IPS-15b (cell line): ENCODE data around the gene CUL9.

ENCODE experiments used
- H3K27me3 ChIP-seq: one replicate; pipeline ENCODE4 v1.6.1; 2013; ENCODE audit warnings: low read length; ENCODE audit not compliant: control insufficient read depth, insufficient read depth
- H3K36me3 ChIP-seq: one replicate; pipeline ENCODE4 v1.6.1; 2013; ENCODE audit warnings: low read length; ENCODE audit not compliant: control insufficient read depth, insufficient read depth
- H3K4me1 ChIP-seq: one replicate; pipeline ENCODE4 v1.6.1; 2013; ENCODE audit warnings: mild to moderate bottlenecking, low read length; ENCODE audit not compliant: control insufficient read depth, insufficient read depth
- H3K4me3 ChIP-seq: one replicate; pipeline ENCODE4 v1.5.1; 2013; ENCODE audit warnings: low read depth, low read length
- H3K9ac ChIP-seq: one replicate; pipeline ENCODE4 v1.6.1; 2013; ENCODE audit warnings: low read depth, mild to moderate bottlenecking, low read length
- H3K9me3 ChIP-seq: one replicate; pipeline ENCODE4 v1.6.1; 2013; ENCODE audit warnings: mild to moderate bottlenecking, low read length; ENCODE audit not compliant: control insufficient read depth, insufficient read depth

Gene CUL9

GRCh38 chr6:43254138-43254817 is 72.3 kb downstream of the CUL9 start:
- no peak overlapping the region for H3K9ac ChIP-seq
- H3K27me3 ChIP-seq: peaks cover 8% of the 10 kb centered on the region

DNA sequence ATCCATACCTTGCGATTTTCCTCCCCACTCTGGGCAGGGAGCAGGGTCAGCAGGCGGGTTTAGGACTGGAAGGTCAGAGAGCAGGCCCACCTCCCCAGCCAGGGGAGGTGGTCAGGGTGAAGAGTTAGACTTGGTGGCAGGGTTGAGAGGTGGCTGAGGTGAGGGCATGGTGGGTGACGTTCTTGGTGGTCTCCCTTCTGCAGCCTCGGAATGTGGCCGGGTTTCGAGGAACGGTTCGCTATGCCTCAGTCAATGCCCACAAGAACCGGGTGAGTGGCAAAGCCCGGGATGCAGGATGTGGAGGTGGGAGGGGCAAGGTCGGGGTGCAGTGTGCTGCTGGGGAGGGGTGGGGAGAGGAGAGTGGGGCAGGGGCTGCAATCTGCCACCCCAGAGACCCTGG is 72.8 kb downstream of the CUL9 start:
- no peaks in the 10 kb centered on the region for H3K9me3 ChIP-seq
- no peak overlapping the region for H3K4me3 ChIP-seq
- H3K27me3 ChIP-seq: peaks cover 8% of the 10 kb centered on the region
- peaks cover 4% of the 10 kb centered on the region for H3K4me1 ChIP-seq
- H3K9ac ChIP-seq: no peak overlapping the region
- no peaks in the 10 kb centered on the region for H3K36me3 ChIP-seq

More at GRCh38 chr6:43254138-43254817, 72.3 kb downstream of the CUL9 start:
- Histone ChIP-seq H3K36me3 (no peaks in the 10 kb centered on the region), H3K4me1 (peaks cover 4% of the 10 kb centered on the region), H3K9me3 (no peaks in the 10 kb centered on the region), H3K4me3 (no peak overlapping the region)

DNA sequence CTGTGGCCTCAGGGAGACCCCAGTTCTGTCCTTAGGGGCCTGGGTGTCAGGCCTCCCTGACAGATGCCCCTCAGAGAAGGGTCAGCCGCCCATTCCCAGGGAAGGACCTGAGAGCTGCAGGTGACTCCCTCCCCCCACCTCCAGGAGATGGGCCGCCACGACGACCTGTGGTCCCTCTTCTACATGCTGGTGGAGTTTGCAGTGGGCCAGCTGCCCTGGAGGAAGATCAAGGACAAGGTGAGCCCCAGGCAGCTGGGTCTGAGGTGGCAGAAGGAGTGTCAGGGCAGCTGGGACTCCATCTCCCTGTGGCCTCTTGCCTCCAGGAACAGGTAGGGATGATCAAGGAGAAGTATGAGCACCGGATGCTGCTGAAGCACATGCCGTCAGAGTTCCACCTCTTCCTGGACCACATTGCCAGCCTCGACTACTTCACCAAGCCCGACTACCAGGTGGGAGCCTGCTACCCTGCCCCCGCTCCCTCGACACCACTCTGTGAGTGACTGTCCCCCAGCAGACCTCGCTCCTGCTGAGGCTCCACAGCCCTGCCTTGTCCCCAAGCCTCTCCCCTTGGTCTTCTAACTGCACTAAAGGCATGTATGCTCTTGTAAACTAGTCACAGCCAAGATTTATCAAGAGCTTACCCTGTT is 73.5 kb downstream of the CUL9 start:
- Histone ChIP-seq H3K4me1 (peaks cover 4% of the 10 kb centered on the region), H3K9ac (no peak overlapping the region), H3K9me3 (no peaks in the 10 kb centered on the region), H3K27me3 (peaks cover 6% of the 10 kb centered on the region), H3K36me3 (no peaks in the 10 kb centered on the region), H3K4me3 (no peak overlapping the region)

GRCh38 chr6:43256670-43257366 is 74.8 kb downstream of the CUL9 start:
- no peak overlapping the region for H3K4me3 ChIP-seq
- no peaks in the 10 kb centered on the region for H3K36me3 ChIP-seq
- H3K9ac ChIP-seq: no peak overlapping the region
- H3K4me1 ChIP-seq: no peaks in the 10 kb centered on the region
- no peaks in the 10 kb centered on the region for H3K27me3 ChIP-seq
- H3K9me3 ChIP-seq: no peaks in the 10 kb centered on the region

DNA sequence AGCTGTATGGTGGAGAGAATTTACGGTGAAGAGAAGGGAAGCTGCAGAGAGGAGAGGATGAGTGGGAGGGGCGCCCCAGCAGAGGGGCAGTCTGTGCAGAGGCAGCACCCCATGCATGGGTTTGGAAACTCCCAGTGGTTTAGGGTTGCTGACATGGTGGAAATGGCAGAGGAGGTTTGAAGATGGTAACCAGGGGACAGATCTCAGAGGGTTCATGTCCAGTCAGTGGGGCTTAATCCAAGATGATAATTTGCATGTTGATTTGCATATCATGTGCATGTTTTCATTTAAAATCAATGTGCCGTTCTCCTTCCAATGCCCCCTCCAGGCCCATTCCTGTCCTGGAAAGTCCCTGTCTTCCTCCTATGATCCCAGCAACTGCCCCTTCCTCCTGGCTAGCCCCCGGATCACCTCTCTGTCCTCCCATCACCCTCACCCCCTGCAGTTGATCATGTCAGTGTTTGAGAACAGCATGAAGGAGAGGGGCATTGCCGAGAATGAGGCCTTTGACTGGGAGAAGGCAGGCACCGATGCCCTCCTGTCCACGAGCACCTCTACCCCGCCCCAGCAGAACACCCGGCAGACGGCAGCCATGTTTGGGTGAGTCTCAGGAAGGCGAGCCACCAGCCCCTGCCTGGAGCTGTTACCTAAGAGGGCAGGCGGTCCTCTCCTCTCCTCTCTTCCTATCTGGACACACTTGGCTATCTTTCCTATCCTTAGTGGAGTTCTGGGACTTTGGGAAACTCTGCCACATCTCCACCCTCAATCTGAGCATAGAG is 75.6 kb downstream of the CUL9 start:
- Histone ChIP-seq H3K9ac (no peak overlapping the region), H3K4me3 (no peak overlapping the region), H3K9me3 (no peaks in the 10 kb centered on the region), H3K4me1 (no peaks in the 10 kb centered on the region), H3K36me3 (no peaks in the 10 kb centered on the region), H3K27me3 (no peaks in the 10 kb centered on the region)

- H3K4me1 ChIP-seq: no peaks in the 10 kb centered on the region
- no peaks in the 10 kb centered on the region for H3K27me3 ChIP-seq
- no peaks in the 10 kb centered on the region for H3K36me3 ChIP-seq
- H3K9me3 ChIP-seq: no peaks in the 10 kb centered on the region
- H3K9ac ChIP-seq: no peak overlapping the region
- no peak overlapping the region for H3K4me3 ChIP-seq
Observed at GRCh38 chr6:43258180-43258579, 76.2 kb downstream of the CUL9 start.

DNA sequence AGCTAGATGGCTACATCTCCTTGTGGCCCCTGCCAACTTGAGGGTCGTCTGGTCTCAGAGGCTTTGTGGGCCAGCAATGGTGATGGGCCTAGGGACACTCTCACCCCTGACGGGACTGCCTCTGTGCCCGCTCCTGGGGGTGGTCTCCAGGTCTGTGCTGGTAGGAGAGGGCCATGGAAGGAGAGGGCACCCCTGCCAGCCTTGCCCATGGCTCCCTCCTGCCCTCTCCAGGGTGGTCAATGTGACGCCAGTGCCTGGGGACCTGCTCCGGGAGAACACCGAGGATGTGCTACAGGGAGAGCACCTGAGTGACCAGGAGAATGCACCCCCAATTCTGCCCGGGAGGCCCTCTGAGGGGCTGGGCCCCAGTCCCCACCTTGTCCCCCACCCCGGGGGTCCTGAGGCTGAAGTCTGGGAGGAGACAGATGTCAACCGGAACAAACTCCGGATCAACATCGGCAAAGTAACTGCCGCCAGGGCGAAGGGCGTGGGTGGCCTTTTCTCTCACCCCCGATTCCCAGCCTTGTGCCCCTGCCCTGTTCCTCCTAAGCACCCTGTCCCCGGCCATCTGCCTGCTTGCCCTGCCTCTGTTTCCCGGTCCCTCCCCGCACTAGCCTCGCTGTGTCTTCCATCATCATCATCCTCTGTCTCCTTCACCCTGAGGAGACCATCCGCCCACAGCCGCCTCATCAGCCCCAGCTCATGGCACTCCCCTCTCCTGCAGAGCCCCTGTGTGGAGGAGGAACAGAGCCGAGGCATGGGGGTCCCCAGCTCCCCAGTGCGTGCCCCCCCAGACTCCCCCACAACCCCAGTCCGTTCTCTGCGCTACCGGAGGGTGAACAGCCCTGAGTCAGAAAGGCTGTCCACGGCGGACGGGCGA is 77.1 kb downstream of the CUL9 start:
- Histone ChIP-seq H3K9ac (no peak overlapping the region), H3K36me3 (no peaks in the 10 kb centered on the region), H3K9me3 (no peaks in the 10 kb centered on the region), H3K27me3 (no peaks in the 10 kb centered on the region), H3K4me1 (no peaks in the 10 kb centered on the region), H3K4me3 (no peak overlapping the region)

DNA sequence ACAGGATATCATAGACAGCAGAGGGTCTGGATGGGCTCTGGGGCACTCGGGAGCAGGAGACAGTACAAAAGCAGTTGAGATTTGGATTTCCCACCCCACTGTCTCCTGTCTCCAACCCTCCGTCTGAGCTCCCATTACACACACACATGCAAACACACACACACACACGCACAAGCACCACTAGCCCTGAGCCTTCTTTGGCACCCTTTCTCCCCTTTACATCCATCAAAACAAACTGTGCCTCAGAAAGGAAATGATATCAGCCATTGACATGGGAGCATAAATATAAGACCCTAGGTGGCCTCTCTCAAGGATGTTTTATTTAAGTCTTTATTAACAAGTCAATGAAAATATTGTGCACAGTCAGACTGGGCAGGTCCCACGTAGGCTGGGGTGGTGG is 78.8 kb downstream of the CUL9 start:
- no peaks in the 10 kb centered on the region for H3K9me3 ChIP-seq
- H3K9ac ChIP-seq: no peak overlapping the region
- no peak overlapping the region for H3K4me3 ChIP-seq
- no peaks in the 10 kb centered on the region for H3K27me3 ChIP-seq
- no peaks in the 10 kb centered on the region for H3K36me3 ChIP-seq
- H3K4me1 ChIP-seq: no peaks in the 10 kb centered on the region

DNA sequence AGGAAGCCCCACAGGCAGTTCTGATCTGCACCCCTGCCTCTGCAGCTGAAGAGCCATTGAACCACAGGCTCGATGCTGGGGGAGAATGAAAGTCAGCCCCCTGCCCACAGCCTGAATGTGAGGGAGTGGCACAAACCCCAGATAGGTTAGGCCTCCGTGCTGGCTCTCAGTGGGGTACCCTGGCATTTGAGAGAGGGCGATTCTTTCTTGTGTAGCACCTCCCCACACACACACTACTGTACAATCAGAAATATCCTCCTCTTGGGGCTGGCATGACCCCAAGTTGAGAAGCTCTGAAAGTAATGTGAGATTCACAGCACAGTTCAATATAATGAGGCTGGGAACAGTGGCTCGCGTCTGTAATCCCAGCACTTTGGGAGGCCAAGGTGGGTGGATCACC is 79.2 kb downstream of the CUL9 start:
- Histone ChIP-seq H3K27me3 (no peaks in the 10 kb centered on the region), H3K4me3 (no peak overlapping the region), H3K36me3 (no peaks in the 10 kb centered on the region), H3K9me3 (no peaks in the 10 kb centered on the region), H3K9ac (no peak overlapping the region), H3K4me1 (no peaks in the 10 kb centered on the region)

- H3K9ac ChIP-seq: no peak overlapping the region
- no peaks in the 10 kb centered on the region for H3K9me3 ChIP-seq
- H3K27me3 ChIP-seq: no peaks in the 10 kb centered on the region
- peaks cover 2% of the 10 kb centered on the region for H3K4me1 ChIP-seq
- no peak overlapping the region for H3K4me3 ChIP-seq
- H3K36me3 ChIP-seq: no peaks in the 10 kb centered on the region
Observed at GRCh38 chr6:43262000-43262779, 80.2 kb downstream of the CUL9 start.
